ENCODE data around the gene CFAP77. TPM values are rescaled to one million over a fixed set of nuclear protein-coding genes. Genes with fewer than 3 reads are reported as not detected.

CFAP77 gene
- total and polyA plus RNA-seq, 9 of the 15 experiments (the other 6 are each of a cell fraction or from before 2014, with no cell fraction given) = not detected

DNA sequence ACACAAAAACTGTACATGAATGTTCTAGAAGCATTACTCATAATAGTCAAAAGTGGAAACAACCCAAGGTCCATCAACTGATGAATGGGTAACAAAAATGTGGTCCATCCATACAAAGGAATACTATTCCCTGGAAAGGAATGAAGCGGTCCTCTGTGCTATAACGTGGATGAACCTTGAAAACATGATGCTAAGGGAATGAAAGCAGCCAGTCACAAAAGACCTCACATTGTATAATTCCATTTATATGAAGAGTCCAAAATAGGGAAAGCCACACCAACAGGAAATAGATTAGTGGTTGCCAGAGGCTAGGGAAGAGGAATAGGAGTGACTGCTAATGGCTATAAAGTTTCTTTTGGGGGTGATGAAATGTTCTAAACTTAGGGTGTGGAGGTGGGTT lies 149.7 kb downstream of the CFAP77 start (continued):
- TF ChIP-seq, protein P1, sequence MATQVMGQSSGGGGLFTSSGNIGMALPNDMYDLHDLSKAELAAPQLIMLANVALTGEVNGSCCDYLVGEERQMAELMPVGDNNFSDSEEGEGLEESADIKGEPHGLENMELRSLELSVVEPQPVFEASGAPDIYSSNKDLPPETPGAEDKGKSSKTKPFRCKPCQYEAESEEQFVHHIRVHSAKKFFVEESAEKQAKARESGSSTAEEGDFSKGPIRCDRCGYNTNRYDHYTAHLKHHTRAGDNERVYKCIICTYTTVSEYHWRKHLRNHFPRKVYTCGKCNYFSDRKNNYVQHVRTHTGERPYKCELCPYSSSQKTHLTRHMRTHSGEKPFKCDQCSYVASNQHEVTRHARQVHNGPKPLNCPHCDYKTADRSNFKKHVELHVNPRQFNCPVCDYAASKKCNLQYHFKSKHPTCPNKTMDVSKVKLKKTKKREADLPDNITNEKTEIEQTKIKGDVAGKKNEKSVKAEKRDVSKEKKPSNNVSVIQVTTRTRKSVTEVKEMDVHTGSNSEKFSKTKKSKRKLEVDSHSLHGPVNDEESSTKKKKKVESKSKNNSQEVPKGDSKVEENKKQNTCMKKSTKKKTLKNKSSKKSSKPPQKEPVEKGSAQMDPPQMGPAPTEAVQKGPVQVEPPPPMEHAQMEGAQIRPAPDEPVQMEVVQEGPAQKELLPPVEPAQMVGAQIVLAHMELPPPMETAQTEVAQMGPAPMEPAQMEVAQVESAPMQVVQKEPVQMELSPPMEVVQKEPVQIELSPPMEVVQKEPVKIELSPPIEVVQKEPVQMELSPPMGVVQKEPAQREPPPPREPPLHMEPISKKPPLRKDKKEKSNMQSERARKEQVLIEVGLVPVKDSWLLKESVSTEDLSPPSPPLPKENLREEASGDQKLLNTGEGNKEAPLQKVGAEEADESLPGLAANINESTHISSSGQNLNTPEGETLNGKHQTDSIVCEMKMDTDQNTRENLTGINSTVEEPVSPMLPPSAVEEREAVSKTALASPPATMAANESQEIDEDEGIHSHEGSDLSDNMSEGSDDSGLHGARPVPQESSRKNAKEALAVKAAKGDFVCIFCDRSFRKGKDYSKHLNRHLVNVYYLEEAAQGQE (IDR thresholded peaks at IDR 0.05; ENCODE audit: borderline replicate concordance) = no peak
- TF ChIP-seq, protein P1 (CRISPR knock-in tag; IDR thresholded peaks at IDR 0.05; ENCODE audit: low read depth) = no peak
- TF ChIP-seq ZNF24 (IDR thresholded peaks at IDR 0.05) = no peak
- no peak for TF ChIP-seq ASH1L (IDR thresholded peaks at IDR 0.05; ENCODE audit: borderline replicate concordance, low read depth, partially characterized antibody)

All from K562 (cell line).